ENCODE results near the gene SPSB1. TPM values are rescaled to one million over a fixed set of nuclear protein-coding genes. Genes with fewer than 3 reads are reported as not detected.

Gene SPSB1
- total and polyA plus RNA-seq, 12 donors, result 1.4 to 14.0 (median 9.9) TPM

DNA sequence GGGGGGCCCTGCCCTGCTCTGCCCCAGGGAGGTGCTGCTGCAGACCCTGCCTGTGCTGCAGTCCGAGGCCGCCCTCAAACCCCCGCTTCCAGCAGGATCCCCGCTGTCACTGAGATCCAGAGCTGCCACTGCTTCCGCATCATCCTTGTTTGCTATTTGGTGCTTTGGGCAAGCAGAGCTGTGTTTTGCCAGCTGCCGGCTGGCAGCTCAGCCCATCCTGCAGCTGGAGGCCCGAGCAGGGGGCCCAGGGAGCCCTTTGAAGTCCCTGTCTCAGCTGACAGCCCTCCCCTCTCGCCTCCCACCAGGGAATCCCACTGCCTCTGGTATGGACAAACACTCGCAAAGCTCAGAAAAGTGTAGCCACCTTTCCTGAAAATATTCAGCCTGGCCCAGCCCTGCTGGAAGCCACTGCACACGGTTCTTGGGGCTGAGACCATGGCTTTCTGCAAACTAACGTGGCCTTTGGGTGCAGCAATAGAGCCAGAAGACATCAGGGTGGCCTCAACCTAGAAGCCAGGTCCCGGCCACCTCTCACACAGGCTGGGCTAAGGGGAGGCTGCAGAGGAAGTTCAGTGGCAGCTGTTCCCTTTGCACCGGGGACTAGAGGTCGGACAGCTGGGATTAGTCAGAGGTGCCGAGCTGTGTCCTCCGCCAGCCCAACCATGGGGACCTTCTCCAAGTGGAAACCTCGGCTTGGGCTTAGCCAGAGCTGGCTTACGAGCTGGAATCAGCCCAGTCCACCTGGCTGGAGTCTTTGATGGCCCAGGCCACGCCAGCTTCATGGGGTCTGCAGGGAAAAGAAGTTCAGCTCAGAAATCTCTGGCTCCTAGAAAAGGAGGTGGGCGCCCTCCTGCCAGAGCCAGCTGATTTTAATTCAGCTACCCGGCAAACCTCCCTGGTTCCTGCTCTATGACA, 107.1 kb downstream of the SPSB1 start:
- H3K27me3 ChIP-seq, result no peaks in the 10 kb centered on the region
- TF ChIP-seq, protein P1, sequence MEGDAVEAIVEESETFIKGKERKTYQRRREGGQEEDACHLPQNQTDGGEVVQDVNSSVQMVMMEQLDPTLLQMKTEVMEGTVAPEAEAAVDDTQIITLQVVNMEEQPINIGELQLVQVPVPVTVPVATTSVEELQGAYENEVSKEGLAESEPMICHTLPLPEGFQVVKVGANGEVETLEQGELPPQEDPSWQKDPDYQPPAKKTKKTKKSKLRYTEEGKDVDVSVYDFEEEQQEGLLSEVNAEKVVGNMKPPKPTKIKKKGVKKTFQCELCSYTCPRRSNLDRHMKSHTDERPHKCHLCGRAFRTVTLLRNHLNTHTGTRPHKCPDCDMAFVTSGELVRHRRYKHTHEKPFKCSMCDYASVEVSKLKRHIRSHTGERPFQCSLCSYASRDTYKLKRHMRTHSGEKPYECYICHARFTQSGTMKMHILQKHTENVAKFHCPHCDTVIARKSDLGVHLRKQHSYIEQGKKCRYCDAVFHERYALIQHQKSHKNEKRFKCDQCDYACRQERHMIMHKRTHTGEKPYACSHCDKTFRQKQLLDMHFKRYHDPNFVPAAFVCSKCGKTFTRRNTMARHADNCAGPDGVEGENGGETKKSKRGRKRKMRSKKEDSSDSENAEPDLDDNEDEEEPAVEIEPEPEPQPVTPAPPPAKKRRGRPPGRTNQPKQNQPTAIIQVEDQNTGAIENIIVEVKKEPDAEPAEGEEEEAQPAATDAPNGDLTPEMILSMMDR (IDR thresholded peaks at IDR 0.05), result no peak
- TF ChIP-seq POLR2A (IDR thresholded peaks at IDR 0.05), result no peak
- peak overlapping the region in 2 of 5 donors; percentile 39 to 50 for H3K27ac ChIP-seq
- intact Hi-C loops (cut with DNase I), result no loop called here
- no peaks in the 10 kb centered on the region for H3K36me3 ChIP-seq (replicated peaks in 1 of 2)
- peak; percentile 49 to 86 (median 79) for DNase-seq
- no peaks in the 10 kb centered on the region for H3K9me3 ChIP-seq (replicated peaks in 1 of 3)
- H3K4me3 ChIP-seq, result no peak overlapping the region
- H3K4me1 ChIP-seq (replicated peaks in 1 of 2), result peaks cover 18 to 34% of the 10 kb centered on the region in 2 donors
- 58 to 73% (median 60%) methylated on average over 5 to 21 of the region's 21 CpGs for WGBS, 4 donors

DNA sequence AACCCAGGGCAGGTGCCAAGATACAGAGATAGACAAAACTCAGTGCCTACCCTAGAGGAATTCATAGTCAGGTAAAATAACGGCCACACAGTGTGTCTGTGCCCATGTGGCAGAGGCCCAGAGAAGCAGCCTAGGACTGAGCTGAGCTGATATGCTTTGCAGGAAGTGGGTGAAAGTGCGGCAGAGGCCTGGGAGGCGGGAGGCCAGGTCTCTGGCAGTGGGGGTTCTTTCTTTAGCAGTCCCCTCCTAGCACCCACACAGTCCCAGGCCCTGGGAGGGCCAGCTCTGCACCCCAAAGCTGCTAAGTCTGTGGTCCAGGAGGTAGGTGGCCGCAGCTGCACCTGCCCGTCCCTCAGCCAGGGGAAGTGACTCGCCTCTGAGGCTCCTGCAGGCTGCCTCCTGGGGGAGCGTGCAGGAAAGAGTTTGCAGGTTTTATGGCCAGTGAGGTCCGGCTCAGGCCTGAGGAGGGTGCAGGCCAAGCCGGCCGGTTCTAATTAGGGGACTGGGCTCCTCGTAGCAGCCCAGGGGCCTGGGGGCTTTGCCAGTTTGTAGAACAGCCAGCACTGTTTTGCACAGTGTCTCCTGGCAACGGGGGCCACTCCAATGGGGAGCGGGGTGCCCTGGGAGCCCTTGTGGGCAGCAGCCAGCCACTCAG, 107.9 kb downstream of the SPSB1 start:
- Histone ChIP-seq H3K9me3 (replicated peaks in 1 of 3) (no peaks in the 10 kb centered on the region), H3K27me3 (no peaks in the 10 kb centered on the region), H3K36me3 (replicated peaks in 1 of 2) (no peaks in the 10 kb centered on the region), H3K4me1 (replicated peaks in 1 of 2) (peaks cover 18 to 34% of the 10 kb centered on the region in 2 donors), H3K27ac (peak overlapping the region in 2 of 5 donors; percentile 39 to 50), H3K4me3 (no peak overlapping the region)
- DNase-seq, result no peak
- TF ChIP-seq, protein P1 (IDR thresholded peaks at IDR 0.05), result no peak
- TF ChIP-seq POLR2A (IDR thresholded peaks at IDR 0.05), result no peak
- 58 to 71% (median 63%) methylated on average over 2 to 13 of the region's 13 CpGs for WGBS, 4 donors
- intact Hi-C loops (cut with DNase I), result no loop called here

DNA sequence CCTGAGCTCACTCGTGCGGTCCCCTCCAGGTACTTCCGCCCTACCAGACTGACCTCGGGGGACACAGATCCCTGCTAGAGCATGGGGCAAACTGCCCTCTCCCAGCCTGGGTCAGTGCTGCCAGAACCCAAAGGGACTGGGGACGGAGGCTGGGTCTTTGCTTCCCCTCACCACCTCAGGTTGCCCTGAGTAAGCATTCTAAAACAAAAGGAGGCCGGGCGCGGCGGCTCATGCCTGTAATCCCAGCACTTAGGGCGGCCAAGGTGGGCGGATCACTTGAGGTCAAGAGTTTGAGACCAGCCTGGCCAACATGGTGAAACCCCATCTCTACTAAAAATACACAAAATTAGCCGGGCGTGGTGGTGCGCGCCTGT, 108.4 kb downstream of the SPSB1 start:
- TF ChIP-seq, protein P1 (IDR thresholded peaks at IDR 0.05), result no peak
- TF ChIP-seq POLR2A (IDR thresholded peaks at IDR 0.05), result no peak
- Histone ChIP-seq H3K27ac (no peak overlapping the region), H3K9me3 (replicated peaks in 1 of 3) (no peaks in the 10 kb centered on the region), H3K36me3 (replicated peaks in 1 of 2) (no peaks in the 10 kb centered on the region), H3K4me3 (no peak overlapping the region), H3K27me3 (no peaks in the 10 kb centered on the region), H3K4me1 (replicated peaks in 1 of 2) (peaks cover 18 to 34% of the 10 kb centered on the region in 2 donors)
- 93 to 95% (median 94%) methylated on average over 10 to 15 of the region's 15 CpGs for WGBS, 4 donors
- intact Hi-C loops (cut with DNase I), result no loop called here
- no peak for DNase-seq

DNA sequence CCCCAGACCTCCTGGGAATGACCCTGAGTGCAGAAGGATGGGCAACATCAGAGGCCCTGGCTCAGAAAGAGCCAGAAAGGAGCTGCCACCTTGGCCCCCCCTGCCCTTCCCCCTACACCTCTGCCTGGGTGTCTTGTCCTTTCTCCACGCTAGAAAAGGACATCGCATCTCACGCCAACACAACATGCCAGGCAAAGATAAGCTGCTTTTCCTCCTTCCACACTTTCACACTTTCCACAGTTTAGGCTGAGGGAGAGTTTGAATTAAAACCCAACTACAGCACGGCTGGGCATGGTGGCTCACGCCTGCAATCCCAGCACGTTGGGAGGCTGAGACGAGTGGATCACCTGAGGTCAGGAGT, 109.5 kb downstream of the SPSB1 start:
- no peaks in the 10 kb centered on the region for H3K36me3 ChIP-seq (replicated peaks in 1 of 2)
- H3K9me3 ChIP-seq (replicated peaks in 1 of 3), result no peaks in the 10 kb centered on the region
- H3K27ac ChIP-seq, result peak overlapping the region in 4 of 5 donors; percentile 19 to 71 (median 54)
- peaks cover 18 to 34% of the 10 kb centered on the region in 2 donors for H3K4me1 ChIP-seq (replicated peaks in 1 of 2)
- TF ChIP-seq, protein P1 (IDR thresholded peaks at IDR 0.05), result no peak
- TF ChIP-seq POLR2A (IDR thresholded peaks at IDR 0.05), result no peak
- DNase-seq, result no peak
- H3K4me3 ChIP-seq, result no peak overlapping the region
- H3K27me3 ChIP-seq, result no peaks in the 10 kb centered on the region
- 69 to 78% (median 74%) methylated on average over 7 of the region's 7 CpGs for WGBS, 4 donors
- intact Hi-C loops (cut with DNase I), result no loop called here
